H1 (cell line): Measurements from ENCODE around the gene CCDC120. TPM values are rescaled to one million over a fixed set of nuclear protein-coding genes. Genes with fewer than 3 reads are reported as not detected.

ENCODE experiments used
- CTCF ChIA-PET: fragments of 300-600 bp; sonication (Branson Sonifier 250); formaldehyde crosslinking; loops from one replicate; lab custom pipeline; 2021; ENCODE audit not compliant: partially characterized antibody; lab: Charles Lee
- POLR2A ChIA-PET: fragments of 300-600 bp; sonication (Branson Sonifier 250); formaldehyde crosslinking; loops from one replicate; lab custom pipeline; 2021; ENCODE audit warnings: inconsistent platforms; ENCODE audit not compliant: partially characterized antibody; lab: Charles Lee
- DNase-seq, 2 experiments: peaks; one replicate each; pipeline versions ENCODE4 v3.0.0 to v3.0.0-alpha.2; 2010 to 2022; ENCODE audit warnings: low spot score in 2 of 2, low read depth in 1 of 2, mixed read lengths in 1 of 2
- FAIRE-seq: peaks from 2 replicates; lab custom pipeline; 2011; peaks lifted over from hg19 to GRCh38; lab: Jason Lieb, UNC
- H2AFZ ChIP-seq: 2 replicates; pipeline ENCODE4 v1.8.1; 2012; ENCODE audit warnings: low read length, inconsistent platforms
- H2AK5ac ChIP-seq: 2 replicates; pipeline ENCODE4 v1.6.1; 2013; ENCODE audit warnings: low read depth, low read length
- H2BK120ac ChIP-seq: replicated peaks from 2 replicates; pipeline ENCODE3; 2013; ENCODE audit warnings: low read depth, low read length, inconsistent platforms
- H2BK12ac ChIP-seq: 2 replicates; pipeline ENCODE4 v1.6.1; 2013; ENCODE audit warnings: low read depth, low read length
- H2BK15ac ChIP-seq: 2 replicates; pipeline ENCODE4 v1.6.1; 2013; ENCODE audit warnings: low read length
- H2BK20ac ChIP-seq: 2 replicates; pipeline ENCODE4 v1.6.1; 2013; ENCODE audit warnings: low read length
- H2BK5ac ChIP-seq: 2 replicates; pipeline ENCODE4 v1.6.1; 2013; ENCODE audit warnings: low read depth, low read length
- H3K14ac ChIP-seq: 2 replicates; pipeline ENCODE4 v1.6.1; 2013; ENCODE audit warnings: inconsistent platforms; ENCODE audit not compliant: insufficient read length
- H3K18ac ChIP-seq: 2 replicates; pipeline ENCODE4 v1.6.1; 2013; ENCODE audit warnings: low read length; ENCODE audit errors: extremely low read depth
- H3K23ac ChIP-seq: 2 replicates; pipeline ENCODE4 v1.6.1; 2013; ENCODE audit warnings: inconsistent platforms; ENCODE audit not compliant: insufficient read length
- H3K23me2 ChIP-seq: 2 replicates; pipeline ENCODE4 v1.6.1; 2013; ENCODE audit warnings: low read depth, low read length
- H3K27ac ChIP-seq: 2 replicates; pipeline ENCODE4 v1.6.1; 2011; ENCODE audit warnings: low read depth, low read length, inconsistent platforms
- H3K27me3 ChIP-seq, 4 experiments: replicated peaks in 1 of 4; 1 replicate in 1 of 4; 2 replicates in 3 of 4; pipeline versions ENCODE4 v1.6.1 to v1.8.1; 2011 to 2013; ENCODE audit warnings: low read length in 3 of 4, mild to moderate bottlenecking in 3 of 4, inconsistent platforms in 2 of 4, mixed read lengths in 2 of 4, moderate library complexity in 1 of 4; ENCODE audit not compliant: control insufficient read depth in 3 of 4, insufficient read depth in 3 of 4; ENCODE audit errors: extremely low read depth in 1 of 4
- H3K36me3 ChIP-seq, 4 experiments: 2 replicates each; pipeline versions ENCODE4 v1.6.1 to v1.8.1; 2011 to 2013; ENCODE audit warnings: mild to moderate bottlenecking in 4 of 4, low read length in 3 of 4, moderate library complexity in 2 of 4, control low read depth in 1 of 4, inconsistent platforms in 1 of 4; ENCODE audit not compliant: insufficient read depth in 4 of 4, control insufficient read depth in 2 of 4
- H3K4ac ChIP-seq: replicated peaks from 2 replicates; pipeline ENCODE3; 2013; ENCODE audit warnings: low read length, low read depth, mixed read lengths, inconsistent platforms; ENCODE audit not compliant: insufficient read length
- H3K4me1 ChIP-seq, 4 experiments: replicated peaks in 1 of 4; 1 replicate in 1 of 4; 2 replicates in 3 of 4; pipeline versions ENCODE4 v1.6.1 to v1.8.1; 2011 to 2013; ENCODE audit warnings: low read length in 3 of 4, inconsistent platforms in 2 of 4, mixed read lengths in 1 of 4; ENCODE audit not compliant: insufficient read depth in 4 of 4, control insufficient read depth in 3 of 4
- H3K4me2 ChIP-seq, 2 experiments: 2 replicates each; pipeline versions ENCODE4 v1.6.1 to v1.8.1; 2011 to 2013; ENCODE audit warnings: low read depth in 2 of 2, low read length in 2 of 2, control low read depth in 1 of 2, inconsistent platforms in 1 of 2, mild to moderate bottlenecking in 1 of 2; ENCODE audit not compliant: insufficient read depth in 1 of 2
- H3K4me3 ChIP-seq, 4 experiments: fragments of 200-600, 300-600 bp in 1 of 4; sonication (generic), shearing (Covaris generic), sonication (Bioruptor Twin) in 1 of 4; 2 replicates each; pipeline versions ENCODE4 v1.5.1 to v1.8.1; 2011 to 2016; ENCODE audit warnings: low read length in 4 of 4, low read depth in 3 of 4, control low read depth in 2 of 4, inconsistent platforms in 2 of 4, mild to moderate bottlenecking in 2 of 4, mixed read lengths in 1 of 4, moderate library complexity in 1 of 4; ENCODE audit not compliant: insufficient read depth in 2 of 4; ENCODE audit errors: extremely low read depth in 1 of 4
- H3K56ac ChIP-seq: replicated peaks from 2 replicates; pipeline ENCODE3; 2013; ENCODE audit warnings: low read depth, mild to moderate bottlenecking, mixed read lengths, low read length, inconsistent platforms; ENCODE audit not compliant: insufficient read length
- H3K79me1 ChIP-seq: 2 replicates; pipeline ENCODE4 v1.6.1; 2013; ENCODE audit warnings: low read depth, low read length, control low read depth
- H3K79me2 ChIP-seq, 2 experiments: 2 replicates each; pipeline versions ENCODE4 v1.6.1 to v1.8.1; 2012 to 2013; ENCODE audit warnings: low read length in 2 of 2, mild to moderate bottlenecking in 2 of 2, inconsistent platforms in 1 of 2; ENCODE audit not compliant: insufficient read depth in 2 of 2, control insufficient read depth in 1 of 2
- H3K9ac ChIP-seq, 4 experiments: replicated peaks in 1 of 4; 1 replicate in 1 of 4; 2 replicates in 3 of 4; pipeline versions ENCODE4 v1.6.1 to v1.8.1; 2011 to 2013; ENCODE audit warnings: low read depth in 3 of 4, low read length in 3 of 4, control low read depth in 2 of 4, mild to moderate bottlenecking in 2 of 4, moderate library complexity in 2 of 4, inconsistent platforms in 1 of 4; ENCODE audit errors: extremely low read depth in 1 of 4
- H3K9me3 ChIP-seq, 2 experiments: 2 replicates each; pipeline versions ENCODE4 v1.6.1 to v1.8.1; 2012 to 2013; ENCODE audit warnings: mild to moderate bottlenecking in 2 of 2, moderate library complexity in 2 of 2, control low read depth in 1 of 2, inconsistent platforms in 1 of 2, low read depth in 1 of 2, low read length in 1 of 2, mixed read lengths in 1 of 2; ENCODE audit not compliant: insufficient read depth in 2 of 2
- H4K20me1 ChIP-seq, 2 experiments: replicated peaks in 1 of 2; 2 replicates each; pipeline versions ENCODE3 to v1.8.1; 2011 to 2013; ENCODE audit warnings: inconsistent platforms in 2 of 2, low read length in 2 of 2, mild to moderate bottlenecking in 1 of 2; ENCODE audit not compliant: insufficient read depth in 2 of 2, control insufficient read depth in 1 of 2
- H4K5ac ChIP-seq: 2 replicates; pipeline ENCODE4 v1.6.1; 2013; ENCODE audit warnings: low read length, low read depth, mixed read lengths, inconsistent platforms; ENCODE audit not compliant: insufficient read length
- H4K8ac ChIP-seq: 2 replicates; pipeline ENCODE4 v1.8.0; 2013; ENCODE audit warnings: mild to moderate bottlenecking, moderate library complexity, low read length, inconsistent platforms; ENCODE audit not compliant: insufficient read depth; ENCODE audit errors: extremely low read depth
- H4K91ac ChIP-seq: replicated peaks from 2 replicates; pipeline ENCODE3; 2013; ENCODE audit warnings: low read length, mixed read lengths, inconsistent platforms; ENCODE audit not compliant: insufficient read length
- CEBPB ChIP-seq: IDR thresholded peaks from 2 replicates; pipeline ENCODE4 v1.6.1; 2012; ENCODE audit warnings: low read depth, low read length
- CTBP2 ChIP-seq: IDR thresholded peaks from 2 replicates; pipeline ENCODE4 v1.7.0; 2011; ENCODE audit warnings: borderline replicate concordance, mild to moderate bottlenecking, moderate library complexity, mixed read lengths, low read length; ENCODE audit not compliant: insufficient read depth, insufficient read length
- POLR2A ChIP-seq, 2 experiments: IDR thresholded peaks; 1 replicate in 1 of 2; 2 replicates in 1 of 2; pipeline ENCODE4 v1.6.1; 2011; ENCODE audit warnings: low read depth in 2 of 2, low read length in 2 of 2, mild to moderate bottlenecking in 2 of 2; ENCODE audit errors: control extremely low read depth in 1 of 2
- SIRT6 ChIP-seq: IDR thresholded peaks from one replicate; pipeline ENCODE4 v1.7.1; 2012; ENCODE audit warnings: low read length, inconsistent platforms
- SIX5 ChIP-seq: IDR thresholded peaks from 2 replicates; pipeline ENCODE4 v1.6.1; 2011; ENCODE audit warnings: mild to moderate bottlenecking, low read depth, low read length
- SP1 ChIP-seq: IDR thresholded peaks from 2 replicates; pipeline ENCODE4 v1.6.1; 2011; ENCODE audit warnings: low read depth, low read length
- SRF ChIP-seq: IDR thresholded peaks from 2 replicates; pipeline ENCODE4 v1.6.1; 2011; ENCODE audit warnings: mild to moderate bottlenecking, low read depth, low read length, moderate library complexity
- TAF1 ChIP-seq: IDR thresholded peaks from 2 replicates; pipeline ENCODE4 v1.6.1; 2011; ENCODE audit warnings: mild to moderate bottlenecking, low read depth, low read length
- YY1 ChIP-seq: IDR thresholded peaks from 2 replicates; pipeline ENCODE4 v1.6.1; 2011; ENCODE audit warnings: low read depth, mild to moderate bottlenecking, low read length
- WGBS, 2 experiments: shearing (Covaris generic) in 1 of 2; methylation state at CpG; one replicate each; pipeline versions ENCODE4 v1.1.6 to v1.1.7; 2013 to 2015; ENCODE audit warnings: low lambda C conversion rate in 2 of 2, mixed read lengths in 2 of 2, inconsistent platforms in 1 of 2, low coverage in 1 of 2, missing lambda C conversion rate in 1 of 2; ENCODE audit not compliant: insufficient replicate concordance in 2 of 2, insufficient coverage in 1 of 2, insufficient read length in 1 of 2; ENCODE audit errors: extremely low coverage in 1 of 2, missing lambda C conversion rate in 1 of 2; 5-methylcytosine and 5-hydroxymethylcytosine counted together
- polyA plus RNA-seq, 7 experiments: library from polyadenylated mRNA; depleted of rRNA in 3 of 7; stranded (reverse) in 5 of 7; unstranded in 2 of 7; fragments of >200 nt in 5 of 7; fragments of 200-250 nt in 2 of 7; gene quantifications; 1 replicate in 5 of 7; 2 replicates in 1 of 7; 4 replicates in 1 of 7; pipeline versions ENCODE4 v1.2.1 to v1.2.3, GENCODE V29; 2011 to 2013; ENCODE audit warnings: missing spikeins in 2 of 7, mixed read lengths in 2 of 7
- total RNA-seq: library from RNA; stranded (reverse); fragmentation: NEBNext Ultra II Directional; extraction: Animal tissue kit (Norgen Biotek cat#: 25700); gene quantifications from 2 replicates; pipeline ENCODE4 v1.2.1, GENCODE V29; 2021
- TF ChIP-seq, protein P1 (sequence below): IDR thresholded peaks from 2 replicates; pipeline ENCODE4 v1.6.1; 2012; ENCODE audit warnings: low read length, inconsistent platforms

Gene CCDC120
- total and polyA plus RNA-seq, 2 of the 8 experiments (the other 6 are each of a cell fraction or from before 2014, with no cell fraction given): 4.9 to 11.9 TPM

DNA sequence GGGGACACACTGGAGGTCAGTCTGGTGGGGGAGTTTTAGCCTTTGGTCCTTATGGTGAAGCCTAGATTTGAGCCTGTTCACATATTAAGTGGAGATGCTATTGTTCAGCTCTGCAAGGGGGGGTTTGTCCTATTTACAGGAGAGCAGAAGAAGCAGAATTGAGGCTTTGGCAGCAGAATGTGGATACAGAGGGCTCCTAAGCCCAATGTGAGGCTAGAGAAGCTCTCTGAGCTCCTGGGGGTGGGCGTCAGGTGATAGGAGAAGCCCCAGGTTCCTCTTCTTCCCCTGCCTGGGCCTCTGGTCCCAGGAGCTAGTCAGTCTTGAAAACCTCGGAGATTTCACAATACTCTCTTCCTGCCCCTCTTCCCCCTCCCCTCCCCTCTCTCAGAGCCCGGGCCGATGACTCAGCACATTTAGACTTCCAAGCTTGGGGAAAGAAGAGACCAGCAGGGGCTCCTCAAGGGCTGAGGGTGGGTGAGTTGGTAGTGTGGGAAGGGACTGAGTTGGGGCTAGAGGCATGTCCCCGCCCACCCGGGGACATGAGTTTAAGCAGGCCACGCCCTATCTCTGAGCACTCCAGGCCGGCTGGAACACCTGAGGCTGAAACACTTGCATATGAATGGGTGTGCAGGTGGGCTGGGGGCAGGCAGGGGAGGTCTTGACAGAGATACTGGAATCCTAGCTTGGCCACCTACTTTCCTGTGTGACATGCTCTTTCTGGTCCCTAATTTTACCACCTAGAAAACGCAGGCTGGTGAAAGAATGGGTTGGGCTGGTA, 19.0 kb upstream of the CCDC120 start:
- H3K56ac ChIP-seq: peak overlapping the region; percentile 44
- no peaks in the 10 kb centered on the region for H3K79me1 ChIP-seq
- H2BK12ac ChIP-seq: peak overlapping the region; percentile 84
- H3K79me2 ChIP-seq: peaks cover 9 to 34% of the 10 kb centered on the region in 2 experiments; a peak in 3 of 4 replicates
- POLR2A ChIA-PET: interaction anchor here (0.8 to 3.8 kb wide), 11 partner anchors 9 to 125 kb away, joined by 3 to 24 read pairs (median 6); partner anchors contain the start of genes GRIPAP1 and KCND1
- no peaks in the 10 kb centered on the region for H3K27me3 ChIP-seq
- peaks cover 6 to 13% (median 7%) of the 10 kb centered on the region in 4 experiments for H3K4me1 ChIP-seq
- H3K18ac ChIP-seq: peak overlapping the region; percentile 83
- no peak overlapping the region for H3K23ac ChIP-seq
- peak overlapping the region; percentile 85 for H3K4ac ChIP-seq
- no peak overlapping the region for H4K8ac ChIP-seq
- peak overlapping the region in 3 of 4 experiments; percentile 38 to 56 (median 38); a peak in 4 of 7 replicates for H3K9ac ChIP-seq
- CTCF ChIA-PET: interaction anchor here (0.8 to 2.0 kb wide), 7 partner anchors 19 to 102 kb away, joined by 3 to 6 read pairs (median 4); partner anchors contain the start of gene KCND1
- 0% methylated on average over 1 of the region's 9 CpGs; no CpG with 5 or more reads in 1 of the 2 experiments for WGBS, 2 experiments
- H3K4me3 ChIP-seq: peak overlapping the region; percentile 24 to 95 (median 62); a peak in 6 of 8 replicates
- no peaks in the 10 kb centered on the region for H3K9me3 ChIP-seq
- FAIRE-seq: peak; percentile 99
- no peak overlapping the region for H2BK15ac ChIP-seq
- H2AFZ ChIP-seq: no peak overlapping the region
- H4K20me1 ChIP-seq: no peaks in the 10 kb centered on the region
- H3K36me3 ChIP-seq: peaks cover 9 to 40% (median 23%) of the 10 kb centered on the region in 4 experiments; a peak in 7 of 8 replicates
- peak overlapping the region; percentile 67 for H3K4me2 ChIP-seq
- H2BK5ac ChIP-seq: peak overlapping the region; percentile 90
- H4K91ac ChIP-seq: peak overlapping the region; percentile 95
- peaks cover 2% of the 10 kb centered on the region; the same call in 1 of the 2 replicates for H3K23me2 ChIP-seq
- H2BK120ac ChIP-seq: peak overlapping the region; percentile 98
- peak overlapping the region; percentile 91 for H3K14ac ChIP-seq
- peak overlapping the region; percentile 87; the same call in 1 of the 2 replicates for H3K27ac ChIP-seq
- DNase-seq: peak; percentile 68 to 94
- H2AK5ac ChIP-seq: peak overlapping the region; percentile 75; the same call in 1 of the 2 replicates
- H2BK20ac ChIP-seq: 0 out of 2 replicates have a peak overlapping the region, but pooled peaks have one; percentile 32
- peak overlapping the region; percentile 78 for H4K5ac ChIP-seq
- no peak for TF ChIP-seq TAF1
- TF ChIP-seq POLR2A (IDR thresholded peaks at IDR 0.05; ENCODE audit: control extremely low read depth in 1 of 2, low read depth in 2 of 2, low read length in 2 of 2): no peak; a peak in 1 of 3 replicates
- TF ChIP-seq, protein P1, sequence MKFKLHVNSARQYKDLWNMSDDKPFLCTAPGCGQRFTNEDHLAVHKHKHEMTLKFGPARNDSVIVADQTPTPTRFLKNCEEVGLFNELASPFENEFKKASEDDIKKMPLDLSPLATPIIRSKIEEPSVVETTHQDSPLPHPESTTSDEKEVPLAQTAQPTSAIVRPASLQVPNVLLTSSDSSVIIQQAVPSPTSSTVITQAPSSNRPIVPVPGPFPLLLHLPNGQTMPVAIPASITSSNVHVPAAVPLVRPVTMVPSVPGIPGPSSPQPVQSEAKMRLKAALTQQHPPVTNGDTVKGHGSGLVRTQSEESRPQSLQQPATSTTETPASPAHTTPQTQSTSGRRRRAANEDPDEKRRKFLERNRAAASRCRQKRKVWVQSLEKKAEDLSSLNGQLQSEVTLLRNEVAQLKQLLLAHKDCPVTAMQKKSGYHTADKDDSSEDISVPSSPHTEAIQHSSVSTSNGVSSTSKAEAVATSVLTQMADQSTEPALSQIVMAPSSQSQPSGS: no peak
- no peak for TF ChIP-seq SRF
- no peak for TF ChIP-seq YY1
- TF ChIP-seq SP1: no peak
- no peak for TF ChIP-seq CTBP2
- TF ChIP-seq SIX5: no peak
- TF ChIP-seq CEBPB: peak; percentile 96
- TF ChIP-seq SIRT6: no peak
